Gastrocnemius medialis (tissue), 4 donors: ENCODE data around the gene INSL6. TPM values are rescaled to one million over a fixed set of nuclear protein-coding genes. Genes with fewer than 3 reads are reported as not detected.

ENCODE experiments used
- ATAC-seq, 2 donors: fragments of 150-250 bp; one replicate each; pipeline ENCODE4 v1.9.1; 2016
- DNase-seq, 2 donors: peaks; one replicate each; pipeline ENCODE4 v3.0.0-alpha.2; 2019
- H3K27ac ChIP-seq, 4 donors: fragments of 200-600 bp; sonication (generic); 1 replicate in 1 of 4; 2 replicates in 3 of 4; pipeline ENCODE4 v1.5.1; 2016 to 2018; ENCODE audit warnings: mild to moderate bottlenecking in 2 of 4, moderate library complexity in 1 of 4
- H3K27me3 ChIP-seq, 3 donors: fragments of 200-600 bp; sonication (generic) in 2 of 3; 1 replicate in 1 of 3; 2 replicates in 2 of 3; pipeline versions ENCODE4 v1.5.1 to v1.6.0; 2016 to 2019; ENCODE audit warnings: mild to moderate bottlenecking in 1 of 3, moderate library complexity in 1 of 3
- H3K36me3 ChIP-seq, 2 donors: fragments of 200-600 bp; sonication (generic) in 1 of 2; one replicate each; pipeline ENCODE4 v1.5.1; 2017 to 2018
- H3K4me1 ChIP-seq, 2 donors: fragments of 200-600 bp; sonication (generic) in 1 of 2; one replicate each; pipeline ENCODE4 v1.5.1; 2016 to 2017; ENCODE audit warnings: mild to moderate bottlenecking in 2 of 2
- H3K4me3 ChIP-seq, 4 donors: fragments of 200-600 bp; sonication (generic) in 3 of 4; 1 replicate in 1 of 4; 2 replicates in 3 of 4; pipeline ENCODE4 v1.5.1; 2016 to 2019; ENCODE audit warnings: mild to moderate bottlenecking in 2 of 4
- H3K9me3 ChIP-seq, 3 donors: fragments of 200-600 bp; sonication (generic) in 2 of 3; 1 replicate in 1 of 3; 2 replicates in 2 of 3; pipeline ENCODE4 v1.5.1; 2016 to 2019
- CTCF ChIP-seq, 5 experiments: fragments of 450-650 bp in 3 of 5; fragments of 200-600 bp in 2 of 5; sonication (generic) in 2 of 5; IDR thresholded peaks in 4 of 5; conservative IDR thresholded peaks in 1 of 5; 1 replicate in 4 of 5; 2 replicates in 1 of 5; pipeline ENCODE4 v1.5.1; 2016 to 2019; ENCODE audit warnings: antibody characterized with exemption in 5 of 5, mild to moderate bottlenecking in 3 of 5, moderate library complexity in 3 of 5
- POLR2A ChIP-seq, 2 donors: fragments of 450-650 bp; IDR thresholded peaks; one replicate each; pipeline ENCODE4 v1.6.1; 2017; ENCODE audit warnings: antibody characterized with exemption in 2 of 2, mild to moderate bottlenecking in 2 of 2, moderate library complexity in 2 of 2
- in situ Hi-C, 4 donors: fragments of 200-750 bp; cut with MboI; loops; one replicate each; pipeline versions ENCODE4 v1.15.0 to v1.8.0; 2017; ENCODE audit warnings: low sequenced_read_pairs in 4 of 4
- intact Hi-C: fragments of 100-400 bp; cut with DNase I; formaldehyde crosslinking; loops from one replicate; pipeline ENCODE4 v1.15.1; 2023; ENCODE audit warnings: low total_unique reads
- total RNA-seq, 4 donors: library from RNA; depleted of rRNA; stranded (reverse); fragments of >200 nt; gene quantifications; one replicate each; pipeline versions ENCODE4 v1.1.0 to v1.2.3, GENCODE V29; 2016

INSL6 gene, protein sequence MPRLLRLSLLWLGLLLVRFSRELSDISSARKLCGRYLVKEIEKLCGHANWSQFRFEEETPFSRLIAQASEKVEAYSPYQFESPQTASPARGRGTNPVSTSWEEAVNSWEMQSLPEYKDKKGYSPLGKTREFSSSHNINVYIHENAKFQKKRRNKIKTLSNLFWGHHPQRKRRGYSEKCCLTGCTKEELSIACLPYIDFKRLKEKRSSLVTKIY
- not detected for total RNA-seq

GRCh38 chr9:5185220-5185840 is at the start of gene INSL6:
INSL6 (minus strand) TSS chr9:5185639; CDS start chr9:5185602, 37 bp downstream.
- DNase-seq: no peak
- no peaks in the 10 kb centered on the region for H3K9me3 ChIP-seq
- no peak for ATAC-seq
- TF ChIP-seq POLR2A (IDR thresholded peaks at IDR 0.05): no peak
- no peak for TF ChIP-seq CTCF (IDR thresholded peaks at IDR 0.05 in 4 of 5, conservative IDR thresholded peaks at IDR 0.05 in 1 of 5)
- H3K27me3 ChIP-seq: no peaks in the 10 kb centered on the region
- H3K4me1 ChIP-seq: no peaks in the 10 kb centered on the region
- no peaks in the 10 kb centered on the region for H3K36me3 ChIP-seq
- no peak within 1 kb of the TSS for H3K4me3 ChIP-seq
- intact Hi-C loops (loop anchor here (5.0 kb wide), 1 partner anchor 417 kb away; no protein-coding TSS in a partner anchor), in situ Hi-C loops (loop anchor here (5.0 to 25.0 kb wide), 4 partner anchors 227 to 417 kb away; no protein-coding TSS in a partner anchor)
- no peak within 1 kb of the TSS for H3K27ac ChIP-seq

GRCh38 chr9:5231212-5231611 is 45.8 kb upstream of the INSL6 start, which contains the start of gene INSL4:
INSL4 (plus strand) TSS chr9:5231419; CDS start chr9:5231524, 105 bp downstream.
- intact Hi-C loops (no loop called here), in situ Hi-C loops (no loop called here)
- no peak for ATAC-seq

DNA sequence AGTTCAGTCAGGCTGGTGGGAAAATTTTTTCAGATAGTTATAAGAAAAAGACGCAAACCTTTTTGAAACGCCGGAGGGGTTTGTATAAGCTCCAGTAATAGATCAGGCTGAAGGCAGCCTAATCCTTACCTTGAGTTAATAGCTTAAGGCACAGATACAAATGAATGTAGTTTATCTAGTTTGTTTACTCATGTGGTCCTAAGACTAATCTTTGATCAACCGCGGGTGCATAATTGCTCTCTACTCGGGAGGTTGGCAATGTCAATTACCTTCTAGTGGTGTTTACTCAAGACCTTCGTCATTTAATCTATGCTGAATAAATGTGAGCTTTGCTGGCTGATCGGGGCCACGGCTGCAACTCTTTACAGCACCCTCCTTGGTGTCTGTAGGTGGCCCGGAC is 45.1 kb upstream of the INSL6 start:
- Histone ChIP-seq H3K4me1 (no peaks in the 10 kb centered on the region), H3K27me3 (no peaks in the 10 kb centered on the region), H3K27ac (no peak overlapping the region), H3K36me3 (no peaks in the 10 kb centered on the region), H3K9me3 (no peaks in the 10 kb centered on the region), H3K4me3 (no peak overlapping the region)
- intact Hi-C loops (no loop called here), in situ Hi-C loops (no loop called here)
- TF ChIP-seq POLR2A (IDR thresholded peaks at IDR 0.05) (no peak), CTCF (IDR thresholded peaks at IDR 0.05 in 4 of 5, conservative IDR thresholded peaks at IDR 0.05 in 1 of 5) (no peak)
- no peak for DNase-seq
- no peak for ATAC-seq

More at GRCh38 chr9:5231212-5231611, 45.8 kb upstream of the INSL6 start, which contains the start of gene INSL4:
- Histone ChIP-seq H3K27me3 (no peaks in the 10 kb centered on the region), H3K4me1 (no peaks in the 10 kb centered on the region), H3K27ac (no peak within 1 kb of the TSS), H3K4me3 (no peak within 1 kb of the TSS), H3K9me3 (no peaks in the 10 kb centered on the region), H3K36me3 (no peaks in the 10 kb centered on the region)
- TF ChIP-seq POLR2A (IDR thresholded peaks at IDR 0.05): no peak
- no peak for TF ChIP-seq CTCF (IDR thresholded peaks at IDR 0.05 in 4 of 5, conservative IDR thresholded peaks at IDR 0.05 in 1 of 5)
- DNase-seq: no peak

GRCh38 chr9:5205071-5205470 is 19.6 kb upstream of the INSL6 start:
- no peak overlapping the region for H3K27ac ChIP-seq
- H3K4me1 ChIP-seq: no peaks in the 10 kb centered on the region
- ATAC-seq: no peak
- no peaks in the 10 kb centered on the region for H3K9me3 ChIP-seq
- no peaks in the 10 kb centered on the region for H3K36me3 ChIP-seq
- no peak for DNase-seq
- in situ Hi-C loops: loop anchor here in 1 of 4 donors (10.0 kb wide), 1 partner anchor 60 kb away; no protein-coding TSS in a partner anchor
- no peak for TF ChIP-seq POLR2A (IDR thresholded peaks at IDR 0.05)
- no peak for TF ChIP-seq CTCF (IDR thresholded peaks at IDR 0.05 in 4 of 5, conservative IDR thresholded peaks at IDR 0.05 in 1 of 5)
- intact Hi-C loops: no loop called here
- H3K4me3 ChIP-seq: no peak overlapping the region
- no peaks in the 10 kb centered on the region for H3K27me3 ChIP-seq
